ENCODE data around the gene SLC49A3. TPM values are rescaled to one million over a fixed set of nuclear protein-coding genes. Genes with fewer than 3 reads are reported as not detected.

SLC49A3 gene
- total RNA-seq, 4 donors from 2014 or later, result 1.3 to 3.4 (median 2.2) TPM

GRCh38 chr4:680091-680490 is 8.9 kb downstream of the SLC49A3 start:
- no peaks in the 10 kb centered on the region for H3K9me3 ChIP-seq
- no peaks in the 10 kb centered on the region for H3K36me3 ChIP-seq
- no peak for DNase-seq
- H3K4me1 ChIP-seq, result peaks cover 28 to 45% of the 10 kb centered on the region in 2 donors
- H3K27ac ChIP-seq, result peak overlapping the region in 1 of 4 donors; percentile 32
- in situ Hi-C loops (cut with MboI; ENCODE audit: low sequenced_read_pairs in 4 of 4) (no loop called here), intact Hi-C loops (cut with DNase I; ENCODE audit: low total_unique reads) (loop anchor here (10.0 kb wide), 1 partner anchor 495 kb away; the partner anchor contains the start of gene SPON2)
- no peak for ATAC-seq
- no peak for TF ChIP-seq CTCF (IDR thresholded peaks at IDR 0.05 in 4 of 5, conservative IDR thresholded peaks at IDR 0.05 in 1 of 5)
- no peak for TF ChIP-seq POLR2A (IDR thresholded peaks at IDR 0.05)
- no peak overlapping the region for H3K4me3 ChIP-seq
- H3K27me3 ChIP-seq, result peaks cover 0 to 21% (median 6%) of the 10 kb centered on the region in 3 donors

- intact Hi-C loops (cut with DNase I; ENCODE audit: low total_unique reads) (loop anchor here (10.0 kb wide), 2 partner anchors 185 to 495 kb away; partner anchors contain the start of genes PIGG, SPON2 and ZNF721), in situ Hi-C loops (cut with MboI; ENCODE audit: low sequenced_read_pairs in 4 of 4) (loop anchor here in 1 of 4 donors (10.0 kb wide), 1 partner anchor 105 kb away; no protein-coding TSS in a partner anchor)
- ATAC-seq (no peak), DNase-seq (no peak)
- TF ChIP-seq POLR2A (IDR thresholded peaks at IDR 0.05), result no peak
- TF ChIP-seq CTCF (IDR thresholded peaks at IDR 0.05 in 4 of 5, conservative IDR thresholded peaks at IDR 0.05 in 1 of 5), result no peak
- H3K4me3 ChIP-seq, result no peak overlapping the region
- no peaks in the 10 kb centered on the region for H3K36me3 ChIP-seq
- peaks cover 28 to 50% of the 10 kb centered on the region in 2 donors for H3K4me1 ChIP-seq
- H3K27ac ChIP-seq, result no peak overlapping the region
- no peaks in the 10 kb centered on the region for H3K9me3 ChIP-seq
- peaks cover 0 to 21% (median 6%) of the 10 kb centered on the region in 3 donors for H3K27me3 ChIP-seq
Observed at GRCh38 chr4:679629-680028, 9.3 kb downstream of the SLC49A3 start.

GRCh38 chr4:679104-679481 is 9.9 kb downstream of the SLC49A3 start:
- Histone ChIP-seq H3K4me1 (peaks cover 28 to 50% of the 10 kb centered on the region in 2 donors), H3K9me3 (no peaks in the 10 kb centered on the region), H3K27me3 (peaks cover 0 to 21% (median 6%) of the 10 kb centered on the region in 3 donors), H3K4me3 (no peak overlapping the region), H3K36me3 (no peaks in the 10 kb centered on the region), H3K27ac (no peak overlapping the region)
- intact Hi-C loops (cut with DNase I; ENCODE audit: low total_unique reads) (loop anchor here (10.0 kb wide), 1 partner anchor 184 kb away; the partner anchor contains the start of genes PIGG and ZNF721), in situ Hi-C loops (cut with MboI; ENCODE audit: low sequenced_read_pairs in 4 of 4) (loop anchor here in 1 of 4 donors (10.0 kb wide), 1 partner anchor 106 kb away; no protein-coding TSS in a partner anchor)
- ATAC-seq (no peak), DNase-seq (no peak)
- TF ChIP-seq POLR2A (IDR thresholded peaks at IDR 0.05) (no peak), CTCF (IDR thresholded peaks at IDR 0.05 in 4 of 5, conservative IDR thresholded peaks at IDR 0.05 in 1 of 5) (no peak)

GRCh38 chr4:678331-679103 is 10.4 kb downstream of the SLC49A3 start:
- H3K27ac ChIP-seq, result no peak overlapping the region
- no peak for ATAC-seq
- TF ChIP-seq POLR2A (IDR thresholded peaks at IDR 0.05) (no peak), CTCF (IDR thresholded peaks at IDR 0.05 in 4 of 5, conservative IDR thresholded peaks at IDR 0.05 in 1 of 5) (no peak)
- peaks cover 0 to 21% (median 6%) of the 10 kb centered on the region in 3 donors for H3K27me3 ChIP-seq
- no peak overlapping the region for H3K4me3 ChIP-seq
- DNase-seq, result no peak
- H3K36me3 ChIP-seq, result no peaks in the 10 kb centered on the region
- no peaks in the 10 kb centered on the region for H3K9me3 ChIP-seq
- intact Hi-C loops (cut with DNase I; ENCODE audit: low total_unique reads), result loop anchor here (10.0 kb wide), 1 partner anchor 184 kb away; the partner anchor contains the start of genes PIGG and ZNF721
- peaks cover 29 to 51% of the 10 kb centered on the region in 2 donors for H3K4me1 ChIP-seq
- in situ Hi-C loops (cut with MboI; ENCODE audit: low sequenced_read_pairs in 4 of 4), result loop anchor here in 1 of 4 donors (10.0 kb wide), 1 partner anchor 106 kb away; no protein-coding TSS in a partner anchor

All from gastrocnemius medialis (tissue), 4 donors.